Panc1 (cell line): ENCODE data around the gene MLLT3. TPM values are rescaled to one million over a fixed set of nuclear protein-coding genes. Genes with fewer than 3 reads are reported as not detected.

Experiments used
- ATAC-seq: fragments of 200-7000 bp; cut with Tn5 transposase; 2 replicates; pipeline ENCODE4 v1.9.1; 2020; ENCODE audit warnings: mild to moderate bottlenecking, moderate library complexity
- BruUV-seq: library from RNA; stranded (reverse); fragments of 400-500 nt; replicated peaks from 2 replicates; lab custom pipeline; 2021; lab: Mats Ljungman, UMichigan
- CTCF ChIA-PET: fragments of 300-600 bp; sonication (Branson Sonifier 250); formaldehyde crosslinking; loops from one replicate; lab custom pipeline; 2022; ENCODE audit warnings: antibody characterized with exemption; lab: Charles Lee
- POLR2A ChIA-PET: fragments of 300-600 bp; sonication (Branson Sonifier 250); formaldehyde crosslinking; loops from one replicate; lab custom pipeline; 2022; ENCODE audit warnings: antibody characterized with exemption; lab: Charles Lee
- DNase-seq: peaks from one replicate; pipeline ENCODE4 v3.0.0-alpha.2; 2010; ENCODE audit warnings: low read depth, low spot score
- H3K27ac ChIP-seq: 2 replicates; pipeline ENCODE4 v1.5.1; 2011; ENCODE audit warnings: mild to moderate bottlenecking, low read length, inconsistent platforms
- H3K27me3 ChIP-seq: fragments of 200-500 bp; sonication (Bioruptor generic); 2 replicates; pipeline ENCODE4 v1.6.0; 2014; ENCODE audit warnings: low read length, inconsistent platforms; ENCODE audit not compliant: control insufficient read depth, insufficient read depth
- H3K36me3 ChIP-seq: fragments of 200-500 bp; sonication (Bioruptor generic); 2 replicates; pipeline ENCODE4 v1.5.1; 2014; ENCODE audit warnings: inconsistent platforms, mild to moderate bottlenecking, low read length, moderate library complexity; ENCODE audit not compliant: control insufficient read depth, insufficient read depth
- H3K4me1 ChIP-seq: 2 replicates; pipeline ENCODE4 v1.5.1; 2011; ENCODE audit warnings: inconsistent platforms, mild to moderate bottlenecking, low read length, moderate library complexity; ENCODE audit not compliant: control insufficient read depth, insufficient read depth
- H3K4me3 ChIP-seq, 2 experiments: 2 replicates each; pipeline ENCODE4 v1.5.1; 2011 to 2012; ENCODE audit warnings: low read depth in 2 of 2, low read length in 2 of 2, mild to moderate bottlenecking in 2 of 2, inconsistent platforms in 1 of 2, moderate library complexity in 1 of 2
- H3K9me3 ChIP-seq: fragments of 200-500 bp; sonication (Bioruptor generic); 2 replicates; pipeline ENCODE4 v1.5.1; 2014; ENCODE audit warnings: low read depth, mild to moderate bottlenecking, inconsistent platforms, low read length, moderate library complexity; ENCODE audit not compliant: control insufficient read depth, insufficient read depth
- POLR2AphosphoS5 ChIP-seq: IDR thresholded peaks from 2 replicates; pipeline ENCODE4 v1.6.1; 2012; ENCODE audit warnings: mild to moderate bottlenecking, low read depth, low read length, moderate library complexity
- SIN3A ChIP-seq: IDR thresholded peaks from 2 replicates; pipeline ENCODE4 v1.6.1; 2012; ENCODE audit warnings: low read depth, mild to moderate bottlenecking, low read length, moderate library complexity, borderline replicate concordance; ENCODE audit not compliant: insufficient read depth
- TCF7L2 ChIP-seq: IDR thresholded peaks from 2 replicates; pipeline ENCODE4 v1.6.1; 2011; ENCODE audit warnings: mild to moderate bottlenecking, low read depth, low read length, inconsistent platforms
- in situ Hi-C: cut with HindIII; loops from 2 replicates; pipeline ENCODE4 v1.10.0; 2016; ENCODE audit warnings: low sequenced_read_pairs, low pct_unique_long_range_greater_than_20kb
- intact Hi-C: fragments of 100-400 bp; cut with micrococcal nuclease; formaldehyde crosslinking; loops from one replicate; pipeline ENCODE4 v1.10.0; 2022; ENCODE audit not compliant: unreplicated experiment
- total RNA-seq: library from RNA; stranded (reverse); gene quantifications from one replicate; pipeline ENCODE4 v1.2.1, GENCODE V29; 2021; ENCODE audit not compliant: unreplicated experiment
- TF ChIP-seq, protein P1 (sequence below), 2 experiments: IDR thresholded peaks; 2 replicates each; pipeline ENCODE4 v1.6.1; 2011 to 2012; ENCODE audit warnings: low read depth in 2 of 2, control low read depth in 1 of 2, low read length in 1 of 2, mild to moderate bottlenecking in 1 of 2, moderate library complexity in 1 of 2; ENCODE audit not compliant: insufficient read depth in 1 of 2
- TF ChIP-seq, protein P2 (sequence below): fragments of 450-650 bp; IDR thresholded peaks from 2 replicates; pipeline ENCODE4 v1.5.1; 2017; ENCODE audit warnings: mild to moderate bottlenecking

The MLLT3 gene
- total RNA-seq, 1 experiment from 2014 or later: 0.49 TPM

DNA sequence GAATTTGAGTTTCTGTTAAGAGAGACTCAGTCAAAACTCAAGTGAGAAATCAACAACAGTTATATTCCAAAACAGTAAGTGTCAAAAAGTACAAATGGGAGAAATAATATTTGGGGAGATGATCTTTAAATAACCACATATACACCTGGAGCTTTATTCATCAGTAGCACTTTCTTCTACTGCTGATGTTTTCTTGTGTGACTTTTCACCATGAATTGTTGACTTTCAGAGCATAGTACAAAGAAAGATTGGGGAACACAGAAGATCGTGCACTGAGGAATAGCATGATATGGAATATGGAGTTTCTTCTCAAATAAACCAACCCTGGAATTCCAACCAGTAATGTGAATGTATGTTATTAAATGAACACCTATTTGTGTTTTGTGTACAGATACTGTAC is 130.7 kb downstream of the MLLT3 start:
- no peak for ATAC-seq
- H3K27ac ChIP-seq: no peak overlapping the region
- in situ Hi-C loops: no loop called here
- POLR2A ChIA-PET: no interaction called here
- TF ChIP-seq SIN3A: no peak
- H3K27me3 ChIP-seq: no peaks in the 10 kb centered on the region
- H3K4me1 ChIP-seq: no peaks in the 10 kb centered on the region
- CTCF ChIA-PET: no interaction called here
- intact Hi-C loops: no loop called here
- no TSS peak for BruUV-seq
- no peaks in the 10 kb centered on the region for H3K36me3 ChIP-seq
- no peak overlapping the region for H3K4me3 ChIP-seq
- no peak for DNase-seq
- no peaks in the 10 kb centered on the region for H3K9me3 ChIP-seq

DNA sequence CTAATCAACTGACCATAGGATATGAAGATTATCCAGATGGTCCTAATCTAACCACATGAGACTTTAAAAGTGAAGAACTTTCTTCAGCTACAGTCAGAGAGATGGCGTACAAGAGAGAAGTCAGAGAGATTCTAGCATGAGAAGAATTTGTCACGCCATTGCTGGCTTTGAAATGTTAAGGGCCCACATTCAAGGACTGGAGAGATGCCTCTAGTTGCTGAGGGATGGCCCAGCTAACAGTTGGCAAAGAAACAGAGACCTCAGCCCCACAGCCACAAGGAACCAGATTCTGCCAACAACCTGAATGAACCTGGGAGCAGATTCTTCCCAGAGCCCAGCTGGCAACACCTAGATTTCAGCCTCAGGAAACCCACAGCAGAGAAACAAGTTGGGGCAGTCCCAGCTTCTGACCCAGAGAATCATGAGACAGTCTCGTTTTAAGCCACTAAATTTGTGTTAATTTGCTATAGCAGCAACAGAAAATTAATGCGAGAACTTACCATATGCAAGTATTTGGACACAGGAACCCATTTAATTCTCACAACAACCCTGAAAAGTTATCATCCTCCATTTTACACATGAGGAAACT is 132.0 kb downstream of the MLLT3 start:
- TF ChIP-seq POLR2AphosphoS5 (no peak), SIN3A (no peak), TCF7L2 (no peak)
- TF ChIP-seq, protein P1, sequence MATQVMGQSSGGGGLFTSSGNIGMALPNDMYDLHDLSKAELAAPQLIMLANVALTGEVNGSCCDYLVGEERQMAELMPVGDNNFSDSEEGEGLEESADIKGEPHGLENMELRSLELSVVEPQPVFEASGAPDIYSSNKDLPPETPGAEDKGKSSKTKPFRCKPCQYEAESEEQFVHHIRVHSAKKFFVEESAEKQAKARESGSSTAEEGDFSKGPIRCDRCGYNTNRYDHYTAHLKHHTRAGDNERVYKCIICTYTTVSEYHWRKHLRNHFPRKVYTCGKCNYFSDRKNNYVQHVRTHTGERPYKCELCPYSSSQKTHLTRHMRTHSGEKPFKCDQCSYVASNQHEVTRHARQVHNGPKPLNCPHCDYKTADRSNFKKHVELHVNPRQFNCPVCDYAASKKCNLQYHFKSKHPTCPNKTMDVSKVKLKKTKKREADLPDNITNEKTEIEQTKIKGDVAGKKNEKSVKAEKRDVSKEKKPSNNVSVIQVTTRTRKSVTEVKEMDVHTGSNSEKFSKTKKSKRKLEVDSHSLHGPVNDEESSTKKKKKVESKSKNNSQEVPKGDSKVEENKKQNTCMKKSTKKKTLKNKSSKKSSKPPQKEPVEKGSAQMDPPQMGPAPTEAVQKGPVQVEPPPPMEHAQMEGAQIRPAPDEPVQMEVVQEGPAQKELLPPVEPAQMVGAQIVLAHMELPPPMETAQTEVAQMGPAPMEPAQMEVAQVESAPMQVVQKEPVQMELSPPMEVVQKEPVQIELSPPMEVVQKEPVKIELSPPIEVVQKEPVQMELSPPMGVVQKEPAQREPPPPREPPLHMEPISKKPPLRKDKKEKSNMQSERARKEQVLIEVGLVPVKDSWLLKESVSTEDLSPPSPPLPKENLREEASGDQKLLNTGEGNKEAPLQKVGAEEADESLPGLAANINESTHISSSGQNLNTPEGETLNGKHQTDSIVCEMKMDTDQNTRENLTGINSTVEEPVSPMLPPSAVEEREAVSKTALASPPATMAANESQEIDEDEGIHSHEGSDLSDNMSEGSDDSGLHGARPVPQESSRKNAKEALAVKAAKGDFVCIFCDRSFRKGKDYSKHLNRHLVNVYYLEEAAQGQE (IDR thresholded peaks at IDR 0.05; ENCODE audit: insufficient read depth in 1 of 2, low read depth in 2 of 2, low read length in 1 of 2): no peak
- TF ChIP-seq, protein P2, sequence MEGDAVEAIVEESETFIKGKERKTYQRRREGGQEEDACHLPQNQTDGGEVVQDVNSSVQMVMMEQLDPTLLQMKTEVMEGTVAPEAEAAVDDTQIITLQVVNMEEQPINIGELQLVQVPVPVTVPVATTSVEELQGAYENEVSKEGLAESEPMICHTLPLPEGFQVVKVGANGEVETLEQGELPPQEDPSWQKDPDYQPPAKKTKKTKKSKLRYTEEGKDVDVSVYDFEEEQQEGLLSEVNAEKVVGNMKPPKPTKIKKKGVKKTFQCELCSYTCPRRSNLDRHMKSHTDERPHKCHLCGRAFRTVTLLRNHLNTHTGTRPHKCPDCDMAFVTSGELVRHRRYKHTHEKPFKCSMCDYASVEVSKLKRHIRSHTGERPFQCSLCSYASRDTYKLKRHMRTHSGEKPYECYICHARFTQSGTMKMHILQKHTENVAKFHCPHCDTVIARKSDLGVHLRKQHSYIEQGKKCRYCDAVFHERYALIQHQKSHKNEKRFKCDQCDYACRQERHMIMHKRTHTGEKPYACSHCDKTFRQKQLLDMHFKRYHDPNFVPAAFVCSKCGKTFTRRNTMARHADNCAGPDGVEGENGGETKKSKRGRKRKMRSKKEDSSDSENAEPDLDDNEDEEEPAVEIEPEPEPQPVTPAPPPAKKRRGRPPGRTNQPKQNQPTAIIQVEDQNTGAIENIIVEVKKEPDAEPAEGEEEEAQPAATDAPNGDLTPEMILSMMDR: no peak
- Histone ChIP-seq H3K27ac (no peak overlapping the region), H3K9me3 (no peaks in the 10 kb centered on the region), H3K4me1 (no peaks in the 10 kb centered on the region), H3K4me3 (no peak overlapping the region), H3K27me3 (no peaks in the 10 kb centered on the region), H3K36me3 (no peaks in the 10 kb centered on the region)
- no TSS peak for BruUV-seq
- ChIA-PET POLR2A (no interaction called here), CTCF (no interaction called here)
- in situ Hi-C loops (no loop called here), intact Hi-C loops (no loop called here)
- ATAC-seq (no peak), DNase-seq (no peak)

DNA sequence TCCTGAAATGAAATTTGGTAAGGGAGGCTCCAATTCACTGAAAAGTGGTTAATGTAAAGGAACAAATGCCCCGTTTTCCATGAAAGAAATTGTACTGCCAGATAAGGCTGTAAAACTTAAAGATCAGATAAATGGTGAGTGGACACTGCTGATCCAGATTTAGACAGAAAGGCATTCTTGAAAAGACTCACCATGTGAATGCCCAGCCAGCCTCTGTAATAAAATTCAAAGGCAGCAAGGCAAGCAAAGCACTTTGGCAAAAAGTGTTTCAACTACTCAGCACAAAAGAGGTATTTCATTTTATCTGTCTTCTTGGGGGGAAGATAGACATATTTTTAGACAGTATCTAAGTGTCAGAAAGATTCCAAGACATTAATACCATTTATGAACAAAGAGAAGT is 133.6 kb downstream of the MLLT3 start:
- Histone ChIP-seq H3K27ac (no peak overlapping the region), H3K4me1 (no peaks in the 10 kb centered on the region), H3K4me3 (no peak overlapping the region), H3K27me3 (no peaks in the 10 kb centered on the region), H3K9me3 (no peaks in the 10 kb centered on the region), H3K36me3 (no peaks in the 10 kb centered on the region)
- BruUV-seq: no TSS peak
- CTCF ChIA-PET: no interaction called here
- TF ChIP-seq TCF7L2: no peak
- no peak for TF ChIP-seq SIN3A
- no peak for TF ChIP-seq POLR2AphosphoS5
- TF ChIP-seq, protein P1 (IDR thresholded peaks at IDR 0.05; ENCODE audit: insufficient read depth in 1 of 2, low read depth in 2 of 2, low read length in 1 of 2): no peak
- TF ChIP-seq, protein P2: no peak
- ATAC-seq (no peak), DNase-seq (no peak)
- in situ Hi-C loops (no loop called here), intact Hi-C loops (no loop called here)
- POLR2A ChIA-PET: no interaction called here
